Trophoblast cell (in vitro differentiated cells and primary cell): Measurements from ENCODE around the gene OR3A1.
"Not testable (repeated sequence)": the region's sequence is repeated elsewhere in the genome, so short reads cannot be mapped to it uniquely, and the experiment has no call there.

Experiments
- DNase-seq, 2 donors: peaks; one replicate each; pipeline ENCODE4 v3.0.0-alpha.2; 2016
- H2AFZ ChIP-seq: 2 replicates; pipeline ENCODE4 v1.6.1; 2013; ENCODE audit warnings: low read length, moderate library complexity, mild to moderate bottlenecking; ENCODE audit not compliant: insufficient read depth, poor library complexity
- H2AK5ac ChIP-seq: 2 replicates; pipeline ENCODE4 v1.6.1; 2013; ENCODE audit warnings: mild to moderate bottlenecking, low read length
- H2BK120ac ChIP-seq: 2 replicates; pipeline ENCODE4 v1.6.1; 2013; ENCODE audit warnings: low read length, mild to moderate bottlenecking, moderate library complexity; ENCODE audit not compliant: insufficient read depth, poor library complexity
- H2BK12ac ChIP-seq: 2 replicates; pipeline ENCODE4 v1.6.1; 2013; ENCODE audit warnings: mild to moderate bottlenecking, low read length, moderate library complexity
- H2BK5ac ChIP-seq: 2 replicates; pipeline ENCODE4 v1.6.1; 2013; ENCODE audit warnings: low read length, low read depth, moderate library complexity, mild to moderate bottlenecking; ENCODE audit not compliant: poor library complexity
- H3K14ac ChIP-seq: 2 replicates; pipeline ENCODE4 v1.6.1; 2013; ENCODE audit warnings: mild to moderate bottlenecking, low read length
- H3K18ac ChIP-seq: 2 replicates; pipeline ENCODE4 v1.6.1; 2013; ENCODE audit warnings: mild to moderate bottlenecking, low read length
- H3K23ac ChIP-seq: 2 replicates; pipeline ENCODE4 v1.6.1; 2013; ENCODE audit warnings: low read length
- H3K27ac ChIP-seq: 2 replicates; pipeline ENCODE4 v1.5.1; 2013; ENCODE audit warnings: low read depth, mild to moderate bottlenecking, inconsistent platforms, low read length, moderate library complexity
- H3K27me3 ChIP-seq: 2 replicates; pipeline ENCODE4 v1.6.1; 2013; ENCODE audit warnings: inconsistent platforms, mild to moderate bottlenecking, low read length, moderate library complexity; ENCODE audit not compliant: insufficient read depth
- H3K36me3 ChIP-seq, 2 experiments: 1 replicate in 1 of 2; 2 replicates in 1 of 2; pipeline ENCODE4 v1.6.1; 2013; ENCODE audit warnings: low read length in 2 of 2, mild to moderate bottlenecking in 2 of 2, moderate library complexity in 1 of 2; ENCODE audit not compliant: insufficient read depth in 2 of 2, control insufficient read depth in 1 of 2
- H3K4ac ChIP-seq: 2 replicates; pipeline ENCODE4 v1.6.1; 2013; ENCODE audit warnings: low read depth, mild to moderate bottlenecking, low read length, moderate library complexity
- H3K4me1 ChIP-seq, 2 experiments: 1 replicate in 1 of 2; 2 replicates in 1 of 2; pipeline ENCODE4 v1.6.1; 2013; ENCODE audit warnings: low read length in 2 of 2, mild to moderate bottlenecking in 2 of 2, moderate library complexity in 1 of 2; ENCODE audit not compliant: insufficient read depth in 2 of 2, control insufficient read depth in 1 of 2
- H3K4me2 ChIP-seq: 2 replicates; pipeline ENCODE4 v1.6.1; 2013; ENCODE audit warnings: inconsistent platforms, mild to moderate bottlenecking, low read length, moderate library complexity
- H3K4me3 ChIP-seq: 2 replicates; pipeline ENCODE4 v1.5.1; 2013; ENCODE audit warnings: mild to moderate bottlenecking, low read depth, low read length, inconsistent platforms
- H3K79me1 ChIP-seq: one replicate; pipeline ENCODE4 v1.6.1; 2013; ENCODE audit warnings: low read length
- H3K79me2 ChIP-seq: 2 replicates; pipeline ENCODE4 v1.6.1; 2013; ENCODE audit warnings: low read length, mild to moderate bottlenecking; ENCODE audit not compliant: control insufficient read depth, insufficient read depth, poor library complexity
- H3K9ac ChIP-seq: 2 replicates; pipeline ENCODE4 v1.6.1; 2013; ENCODE audit warnings: mild to moderate bottlenecking, low read length
- H3K9me3 ChIP-seq: 2 replicates; pipeline ENCODE4 v1.6.1; 2013; ENCODE audit warnings: low read depth, mild to moderate bottlenecking, control low read depth, inconsistent platforms, low read length; ENCODE audit not compliant: insufficient read depth
- H4K12ac ChIP-seq: 2 replicates; pipeline ENCODE4 v1.6.1; 2013; ENCODE audit warnings: low read depth, mild to moderate bottlenecking, low read length, moderate library complexity
- H4K8ac ChIP-seq: 2 replicates; pipeline ENCODE4 v1.6.1; 2013; ENCODE audit warnings: low read depth, mild to moderate bottlenecking, low read length, moderate library complexity
- H4K91ac ChIP-seq: one replicate; pipeline ENCODE4 v1.6.1; 2013; ENCODE audit warnings: low read depth, mild to moderate bottlenecking, low read length, moderate library complexity
- WGBS: extraction: QIAGEN DNeasy Blood & Tissue Kit; methylation state at CpG from one replicate; pipeline ENCODE4 v1.1.7; 2013; ENCODE audit warnings: missing lambda C conversion rate; ENCODE audit not compliant: insufficient read length, insufficient coverage; ENCODE audit errors: extremely low coverage; 5-methylcytosine and 5-hydroxymethylcytosine counted together

Gene OR3A1

DNA sequence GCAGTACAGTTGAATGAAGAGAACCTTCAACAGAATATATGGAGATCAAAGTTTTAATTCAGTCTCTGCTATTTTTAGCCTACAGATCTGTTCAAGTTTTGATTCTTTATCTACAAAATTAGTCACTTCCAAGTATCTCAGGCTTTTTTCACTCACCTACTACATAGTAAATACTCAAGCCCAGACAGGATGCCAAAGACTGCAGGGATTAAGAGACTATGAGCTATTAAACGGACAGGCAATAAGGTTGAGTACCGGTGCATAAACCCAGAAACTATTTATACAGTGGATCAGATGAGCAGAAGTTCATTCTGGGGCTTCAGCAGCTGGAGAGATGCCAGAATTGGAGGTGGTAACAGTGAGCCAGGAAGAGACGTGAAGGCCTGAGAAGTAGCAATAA, 18.7 kb upstream of the OR3A1 start:
- Histone ChIP-seq H3K4me3 (no peak overlapping the region), H3K14ac (no peak overlapping the region)

DNA sequence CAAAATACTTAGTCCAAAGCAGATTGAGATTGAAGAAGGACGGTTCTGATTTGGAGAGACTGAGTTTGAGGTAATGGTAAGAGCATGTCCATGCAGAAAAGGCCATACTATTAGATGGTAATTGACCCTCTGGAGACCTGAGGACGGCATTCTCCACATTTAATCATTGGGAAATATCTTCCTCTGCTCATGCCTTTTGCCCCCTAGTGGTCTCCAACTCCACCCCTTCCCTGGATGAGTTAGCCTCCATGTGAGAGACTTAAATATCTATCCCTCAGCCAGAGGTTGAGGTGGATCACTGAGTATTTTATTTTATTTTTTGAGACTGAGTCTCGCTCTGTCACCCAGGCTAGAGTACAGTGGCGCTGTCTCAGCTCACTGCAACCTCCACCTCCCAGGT, 10.4 kb upstream of the OR3A1 start:
- no peak for DNase-seq
- Histone ChIP-seq H3K79me2 (no peaks in the 10 kb centered on the region), H3K27me3 (no peaks in the 10 kb centered on the region), H4K91ac (no peak overlapping the region), H2BK120ac (no peak overlapping the region), H2AK5ac (no peak overlapping the region), H2BK12ac (no peak overlapping the region), H3K9ac (no peak overlapping the region), H3K4ac (no peak overlapping the region), H4K8ac (no peak overlapping the region), H3K4me2 (no peak overlapping the region), H2AFZ (no peak overlapping the region), H3K4me3 (no peak overlapping the region), H3K9me3 (peaks cover 24% of the 10 kb centered on the region), H3K4me1 (no peaks in the 10 kb centered on the region), H2BK5ac (no peak overlapping the region), H3K27ac (no peak overlapping the region), H3K18ac (no peak overlapping the region), H3K36me3 (no peaks in the 10 kb centered on the region), H3K14ac (no peak overlapping the region), H3K23ac (no peak overlapping the region), H3K79me1 (no peaks in the 10 kb centered on the region), H4K12ac (no peak overlapping the region)
- WGBS = no CpG with 5 or more reads among the region's 4 CpGs

More for the DNA sequence above, 18.7 kb upstream of the OR3A1 start:
- no peaks in the 10 kb centered on the region for H3K36me3 ChIP-seq
- H4K12ac ChIP-seq = no peak overlapping the region
- H3K9me3 ChIP-seq = peaks cover under 1% of the 10 kb centered on the region
- H3K4me2 ChIP-seq = no peak overlapping the region
- no peak overlapping the region for H2BK5ac ChIP-seq
- H3K79me1 ChIP-seq = no peaks in the 10 kb centered on the region
- H2BK12ac ChIP-seq = no peak overlapping the region
- H3K79me2 ChIP-seq = no peaks in the 10 kb centered on the region
- no peak overlapping the region for H4K91ac ChIP-seq
- no peaks in the 10 kb centered on the region for H3K4me1 ChIP-seq
- no peak overlapping the region for H3K27ac ChIP-seq
- no peak overlapping the region for H3K4ac ChIP-seq
- no CpG with 5 or more reads among the region's 3 CpGs for WGBS
- no peak overlapping the region for H2AFZ ChIP-seq
- no peak overlapping the region for H4K8ac ChIP-seq
- H2BK120ac ChIP-seq = no peak overlapping the region
- H3K23ac ChIP-seq = no peak overlapping the region
- no peak overlapping the region for H3K18ac ChIP-seq
- H3K27me3 ChIP-seq = no peaks in the 10 kb centered on the region
- H3K9ac ChIP-seq = no peak overlapping the region
- H2AK5ac ChIP-seq = no peak overlapping the region
- DNase-seq = no peak

GRCh38 chr17:3295632-3296031, 2.5 kb downstream of the OR3A1 start:
- Histone ChIP-seq H2AK5ac (no peak overlapping the region), H3K4me3 (no peak overlapping the region), H4K12ac (no peak overlapping the region), H3K14ac (no peak overlapping the region), H4K91ac (no peak overlapping the region), H3K27ac (no peak overlapping the region), H3K79me2 (no peaks in the 10 kb centered on the region), H3K9ac (no peak overlapping the region), H3K4me2 (no peak overlapping the region), H3K23ac (no peak overlapping the region), H3K36me3 (no peaks in the 10 kb centered on the region), H3K4me1 (no peaks in the 10 kb centered on the region), H2AFZ (no peak overlapping the region), H2BK120ac (no peak overlapping the region), H3K9me3 (peaks cover 4% of the 10 kb centered on the region), H4K8ac (no peak overlapping the region), H3K18ac (no peak overlapping the region), H2BK12ac (no peak overlapping the region), H3K4ac (no peak overlapping the region), H2BK5ac (no peak overlapping the region), H3K27me3 (no peaks in the 10 kb centered on the region), H3K79me1 (no peaks in the 10 kb centered on the region)
- no peak for DNase-seq
- WGBS = no CpG with 5 or more reads among the region's 4 CpGs

- not testable (repeated sequence) for H2BK120ac ChIP-seq, H3K9me3 ChIP-seq, H4K8ac ChIP-seq, H3K79me1 ChIP-seq, H2BK5ac ChIP-seq, DNase-seq, H3K27me3 ChIP-seq, H3K36me3 ChIP-seq, H4K12ac ChIP-seq, H3K27ac ChIP-seq, H3K23ac ChIP-seq, H4K91ac ChIP-seq, H2BK12ac ChIP-seq, H2AK5ac ChIP-seq, H2AFZ ChIP-seq, H3K79me2 ChIP-seq, H3K14ac ChIP-seq, H3K4me2 ChIP-seq, H3K4me3 ChIP-seq, H3K4ac ChIP-seq, H3K9ac ChIP-seq, H3K4me1 ChIP-seq, H3K18ac ChIP-seq
- WGBS = no CpG with 5 or more reads among the region's 1 CpG
These were observed 4.6 kb downstream of the OR3A1 start for GRCh38 chr17:3293548-3293947.
